Hepatocyte (in vitro differentiated cells): ENCODE results near the gene EIF4H. TPM values are rescaled to one million over a fixed set of nuclear protein-coding genes. Genes with fewer than 3 reads are reported as not detected.

Source experiments
- DNase-seq: peaks from one replicate; pipeline ENCODE4 v3.0.0-alpha.2; 2016; ENCODE audit warnings: low spot score
- H2AFZ ChIP-seq: fragments of 200-600 bp; sonication (generic); 2 replicates; pipeline ENCODE4 v1.6.0; 2016; ENCODE audit warnings: antibody characterized with exemption, mild to moderate bottlenecking
- H3K27ac ChIP-seq: fragments of 200-600 bp; sonication (generic); 2 replicates; pipeline ENCODE4 v1.5.1; 2016; ENCODE audit warnings: mild to moderate bottlenecking
- H3K27me3 ChIP-seq: fragments of 200-600 bp; sonication (generic); 2 replicates; pipeline ENCODE4 v1.6.1; 2016
- H3K36me3 ChIP-seq: fragments of 200-600 bp; sonication (generic); replicated peaks from 2 replicates; pipeline ENCODE4 v1.5.1; 2016; ENCODE audit warnings: low read depth; ENCODE audit not compliant: insufficient read depth
- H3K4me1 ChIP-seq: fragments of 200-600 bp; sonication (generic); 2 replicates; pipeline ENCODE4 v1.5.1; 2016; ENCODE audit warnings: mild to moderate bottlenecking, moderate library complexity; ENCODE audit not compliant: insufficient read depth
- H3K4me2 ChIP-seq: fragments of 200-600 bp; sonication (generic); 2 replicates; pipeline ENCODE4 v1.6.0; 2016
- H3K4me3 ChIP-seq: fragments of 200-600 bp; sonication (generic); 2 replicates; pipeline ENCODE4 v1.5.1; 2016; ENCODE audit warnings: mild to moderate bottlenecking
- H3K79me2 ChIP-seq: fragments of 200-600 bp; sonication (generic); 2 replicates; pipeline ENCODE4 v1.6.0; 2017; ENCODE audit warnings: mild to moderate bottlenecking
- H3K9me2 ChIP-seq: fragments of 200-600 bp; sonication (generic); replicated peaks from 2 replicates; pipeline ENCODE4 v1.6.0; 2017; ENCODE audit warnings: mild to moderate bottlenecking; ENCODE audit not compliant: insufficient read depth
- H3K9me3 ChIP-seq: fragments of 200-600 bp; sonication (generic); 2 replicates; pipeline ENCODE4 v1.5.1; 2016; ENCODE audit warnings: low read depth, mild to moderate bottlenecking
- H4K20me1 ChIP-seq: fragments of 200-600 bp; sonication (generic); 2 replicates; pipeline ENCODE4 v1.6.0; 2016; ENCODE audit warnings: mild to moderate bottlenecking; ENCODE audit not compliant: insufficient read depth, poor library complexity, severe bottlenecking
- CTCF ChIP-seq: fragments of 200-600 bp; sonication (generic); IDR thresholded peaks from 2 replicates; pipeline ENCODE4 v1.5.1; 2016; ENCODE audit warnings: antibody characterized with exemption, mild to moderate bottlenecking; ENCODE audit not compliant: poor library complexity
- EZH2 ChIP-seq: fragments of 200-600 bp; sonication (generic); IDR thresholded peaks from 2 replicates; pipeline ENCODE4 v1.6.1; 2016; ENCODE audit warnings: antibody characterized with exemption, mild to moderate bottlenecking, borderline replicate concordance
- EZH2phosphoT487 ChIP-seq: fragments of 200-600 bp; sonication (generic); IDR thresholded peaks from one replicate; pipeline ENCODE4 v1.6.1; 2018; ENCODE audit warnings: antibody characterized with exemption, mild to moderate bottlenecking, low read depth, moderate library complexity; ENCODE audit not compliant: unreplicated experiment, severe bottlenecking
- whole genome bisulfite sequencing: methylation state at CpG from one replicate; pipeline ENCODE4 v1.1.6; 2016; ENCODE audit warnings: low lambda C conversion rate; ENCODE audit errors: missing lambda C conversion rate; 5-methylcytosine and 5-hydroxymethylcytosine counted together
- polyA plus RNA-seq: library from polyadenylated mRNA; unstranded; fragments of >200 nt; fragmentation: Nextera tagmentation; extraction: Ambion mirVana; gene quantifications from 2 replicates; pipeline ENCODE4 v1.2.1, GENCODE V29; 2016
- total RNA-seq: library from RNA; depleted of rRNA; stranded (reverse); fragments of >200 nt; gene quantifications from 2 replicates; pipeline ENCODE4 v1.2.3, GENCODE V29; 2014

The EIF4H gene
- total and polyA plus RNA-seq, 2 experiments from 2014 or later, result 178 to 217 TPM

DNA sequence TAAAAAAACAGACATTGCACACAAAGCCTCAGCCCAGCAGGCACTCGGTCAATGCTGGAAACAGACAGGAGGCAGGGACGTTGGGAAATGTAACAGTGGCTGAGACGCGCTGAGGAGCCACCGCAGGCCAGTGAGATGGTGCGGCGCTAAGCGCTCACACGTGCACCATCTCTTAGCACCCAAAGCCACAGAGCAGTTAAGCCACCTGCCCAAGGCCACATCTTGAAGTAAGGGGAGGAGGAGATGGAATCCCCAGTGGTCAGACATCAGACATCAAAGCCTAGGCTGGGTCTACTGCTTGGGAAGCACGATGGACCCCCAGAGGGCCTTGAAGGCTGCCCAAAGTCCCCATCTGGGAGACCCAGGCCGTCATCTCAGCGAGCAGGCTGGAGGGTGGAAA, 51.2 kb downstream of the EIF4H start:
- H3K4me2 ChIP-seq, result no peak overlapping the region
- no peak overlapping the region for H3K27ac ChIP-seq
- WGBS, result 97% methylated on average over 12 of the region's 12 CpGs
- H3K79me2 ChIP-seq, result no peaks in the 10 kb centered on the region
- no peak for DNase-seq
- no peaks in the 10 kb centered on the region for H3K4me1 ChIP-seq
- H3K4me3 ChIP-seq, result no peak overlapping the region
- H3K9me2 ChIP-seq, result no peaks in the 10 kb centered on the region
- H3K27me3 ChIP-seq, result no peaks in the 10 kb centered on the region
- H2AFZ ChIP-seq, result no peak overlapping the region
- TF ChIP-seq EZH2 (no peak), CTCF (no peak), EZH2phosphoT487 (no peak)
- H3K36me3 ChIP-seq, result no peaks in the 10 kb centered on the region
- no peaks in the 10 kb centered on the region for H3K9me3 ChIP-seq
- H4K20me1 ChIP-seq, result no peaks in the 10 kb centered on the region

- Histone ChIP-seq H3K79me2 (no peaks in the 10 kb centered on the region), H4K20me1 (no peaks in the 10 kb centered on the region), H3K4me1 (no peaks in the 10 kb centered on the region), H2AFZ (no peak overlapping the region), H3K4me2 (no peak overlapping the region), H3K4me3 (no peak overlapping the region), H3K9me2 (no peaks in the 10 kb centered on the region), H3K27me3 (no peaks in the 10 kb centered on the region), H3K27ac (no peak overlapping the region), H3K9me3 (no peaks in the 10 kb centered on the region), H3K36me3 (no peaks in the 10 kb centered on the region)
- DNase-seq, result no peak
- TF ChIP-seq EZH2phosphoT487, result no peak
- TF ChIP-seq EZH2, result no peak
- no peak for TF ChIP-seq CTCF
- 98% methylated on average over 5 of the region's 5 CpGs for whole genome bisulfite sequencing
Observed at GRCh38 chr7:74226633-74227032, 52.5 kb downstream of the EIF4H start.

DNA sequence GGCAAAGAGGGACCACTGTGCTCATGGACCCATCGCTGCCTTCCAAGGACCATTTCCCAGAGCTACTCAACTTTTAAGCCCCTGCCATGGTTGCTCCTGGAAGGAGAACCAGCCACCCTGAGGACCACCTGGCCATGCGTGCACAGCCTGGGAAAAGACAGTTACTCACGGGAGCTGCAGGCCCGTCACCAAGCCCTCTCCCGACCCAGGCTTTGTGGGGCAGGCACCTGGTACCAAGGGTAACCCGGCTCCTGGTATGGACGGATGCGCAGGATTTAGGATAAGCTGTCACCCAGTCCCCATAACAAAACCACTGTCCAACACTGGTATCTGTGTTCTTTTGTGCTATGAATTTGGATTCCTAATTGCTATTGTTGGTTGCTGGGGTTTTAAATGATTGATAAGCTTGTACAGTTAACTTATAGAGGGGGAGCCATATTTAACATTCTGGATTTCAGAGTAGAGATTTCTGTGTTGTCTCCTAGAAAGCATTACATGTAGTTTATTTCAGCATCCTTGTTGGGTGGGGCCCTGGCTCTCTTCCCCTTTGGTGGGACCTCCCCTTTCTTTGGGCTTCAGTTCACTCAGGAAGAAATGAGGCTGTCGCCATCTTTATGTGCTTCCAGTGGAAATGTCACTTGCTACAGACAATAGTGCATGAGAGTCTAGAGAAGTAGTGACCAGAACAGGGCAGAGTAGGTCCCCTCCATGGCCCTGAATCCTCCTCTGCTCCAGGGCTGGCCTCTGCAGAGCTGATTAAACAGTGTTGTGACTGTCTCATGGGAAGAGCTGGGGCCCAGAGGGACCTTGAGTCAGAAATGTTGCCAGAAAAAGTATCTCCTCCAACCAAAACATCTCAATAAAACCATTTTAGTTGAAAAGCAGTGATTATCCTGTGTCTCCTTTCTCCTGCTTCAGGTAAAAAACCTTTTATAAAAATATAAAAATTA, 55.1 kb downstream of the EIF4H start:
- no peak for DNase-seq
- H3K36me3 ChIP-seq, result no peaks in the 10 kb centered on the region
- no peaks in the 10 kb centered on the region for H4K20me1 ChIP-seq
- no peaks in the 10 kb centered on the region for H3K27me3 ChIP-seq
- no peaks in the 10 kb centered on the region for H3K79me2 ChIP-seq
- H3K27ac ChIP-seq, result no peak overlapping the region
- H2AFZ ChIP-seq, result no peak overlapping the region
- TF ChIP-seq EZH2 (no peak), EZH2phosphoT487 (no peak), CTCF (no peak)
- H3K4me1 ChIP-seq, result peaks cover 5% of the 10 kb centered on the region
- H3K9me2 ChIP-seq, result no peaks in the 10 kb centered on the region
- no peak overlapping the region for H3K4me3 ChIP-seq
- WGBS, result 94% methylated on average over 9 of the region's 9 CpGs
- no peak overlapping the region for H3K4me2 ChIP-seq
- no peaks in the 10 kb centered on the region for H3K9me3 ChIP-seq
